ENCODE results near the gene SSC4D.
"Not testable (repeated sequence)": the region's sequence is repeated elsewhere in the genome, so short reads cannot be mapped to it uniquely, and the experiment has no call there.

The SSC4D gene

GRCh38 chr7:76381814-76382213 is 27.7 kb downstream of the SSC4D start:
- DNase-seq = no peak

GRCh38 chr7:76380623-76380966 is 28.9 kb downstream of the SSC4D start:
- no peak for DNase-seq

DNA sequence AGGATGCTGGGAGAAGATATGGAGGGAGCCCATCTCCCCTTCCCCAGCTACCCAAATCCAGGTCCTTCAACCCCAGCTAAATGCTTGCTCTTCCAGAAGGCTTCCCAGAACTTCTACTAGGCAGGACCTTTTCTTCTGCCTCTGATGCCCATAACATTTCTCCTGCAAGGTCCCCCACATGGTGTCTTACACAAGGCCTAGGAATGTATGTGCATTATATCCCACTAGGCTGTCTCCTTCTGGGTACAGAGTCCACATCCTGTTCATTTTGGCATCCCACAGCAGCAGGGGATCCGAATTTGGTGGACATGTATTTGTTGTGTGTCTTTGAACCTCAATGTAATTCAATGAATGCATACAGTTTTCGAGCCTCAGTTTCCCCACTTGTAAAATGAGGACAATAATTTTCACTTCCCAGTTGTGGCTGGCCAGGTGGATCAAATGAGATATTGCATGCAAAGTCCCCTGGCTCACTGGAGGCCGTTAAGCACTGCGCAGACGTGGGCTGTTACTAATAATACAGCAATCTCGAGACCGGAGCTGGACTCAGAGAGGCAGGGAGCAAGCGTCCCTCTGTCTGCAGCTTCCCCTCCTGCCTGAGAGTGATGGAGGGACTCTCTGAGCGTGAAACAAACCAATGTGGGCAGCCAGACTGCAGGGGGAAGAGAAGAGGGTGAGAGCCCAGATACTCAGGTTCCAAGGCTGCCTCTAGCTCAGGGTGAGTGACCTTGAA is 32.1 kb downstream of the SSC4D start:
- DNase-seq = no peak

DNA sequence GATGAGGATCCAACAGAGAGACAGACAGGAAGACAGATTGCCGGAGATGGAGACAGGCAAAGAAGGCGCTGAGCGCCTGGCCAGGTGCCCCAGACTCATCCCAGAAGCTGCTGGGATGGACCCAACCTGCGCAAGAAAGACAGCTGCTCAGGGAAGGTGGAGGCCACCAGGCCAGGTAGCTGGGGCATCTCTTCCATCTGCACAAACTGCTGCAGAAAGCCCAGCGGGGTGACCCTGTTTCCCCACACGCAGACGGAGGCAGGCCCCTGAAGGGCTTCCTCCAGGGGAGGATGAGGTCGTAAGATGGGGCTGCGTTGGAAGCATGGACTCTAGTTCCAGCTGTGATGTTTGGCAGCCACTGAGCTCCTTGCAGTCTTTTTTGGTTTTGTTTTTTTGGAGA is 34.2 kb downstream of the SSC4D start:
- DNase-seq = no peak

DNA sequence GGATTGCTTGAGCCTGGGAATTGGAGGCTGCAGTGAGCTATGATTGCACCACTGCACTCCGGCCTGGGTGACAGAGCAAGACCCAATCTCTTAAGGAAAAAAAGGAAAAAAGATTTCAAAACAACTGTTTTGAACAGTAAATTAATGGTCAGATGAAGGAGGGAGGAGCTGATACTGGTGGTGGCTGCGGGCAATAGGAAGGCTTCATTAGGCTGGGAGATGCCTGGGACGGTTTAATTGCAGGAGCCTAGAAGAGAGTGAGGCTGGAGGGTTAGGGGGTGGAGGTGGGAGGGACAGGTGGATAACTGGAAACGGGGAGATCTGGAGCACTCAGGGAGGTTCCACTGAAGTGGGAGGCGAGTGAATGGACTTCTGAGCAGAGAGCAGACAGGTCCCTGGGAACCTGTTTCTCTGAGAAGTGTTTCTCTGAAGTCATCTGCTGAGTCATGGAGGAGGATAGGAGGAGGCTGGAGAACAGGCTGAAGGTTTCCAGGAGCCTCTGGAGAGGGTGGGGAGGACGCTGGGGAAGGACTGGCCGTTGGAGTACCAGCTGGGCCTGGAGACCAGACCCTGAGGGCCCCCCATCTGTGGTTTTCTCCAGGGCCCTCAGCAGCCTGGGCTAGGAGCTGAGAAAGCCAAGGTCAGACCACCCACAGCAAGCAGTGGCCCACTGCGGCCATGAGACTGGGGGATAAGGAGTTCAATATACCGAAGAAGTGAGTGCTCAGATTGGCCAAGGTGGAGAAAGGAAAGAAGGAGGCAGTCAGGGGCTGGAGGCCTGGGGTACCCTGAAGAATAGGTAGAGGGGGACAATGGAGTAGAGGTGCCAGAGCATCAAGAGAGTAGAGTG is 36.3 kb downstream of the SSC4D start:
- DNase-seq = no peak

DNA sequence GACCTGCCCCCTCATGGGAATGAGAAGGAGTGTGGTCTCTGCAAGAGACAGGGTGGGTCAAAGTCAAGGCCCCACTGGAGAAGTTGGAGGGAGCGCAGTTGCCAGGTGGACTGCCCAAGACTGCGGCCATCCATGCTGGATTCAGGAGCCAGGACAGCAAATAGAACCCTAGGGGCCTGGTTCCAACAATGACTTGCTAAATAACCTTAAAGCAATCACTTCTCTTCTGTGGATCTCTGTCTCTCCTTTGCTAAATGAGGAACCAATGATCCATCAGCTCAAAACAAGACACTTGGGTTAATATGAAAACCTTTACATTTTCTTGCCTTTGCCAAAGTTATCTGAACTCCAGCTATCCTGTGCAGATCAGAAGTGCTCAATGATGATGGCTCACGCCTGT is 38.1 kb downstream of the SSC4D start:
- no peak for DNase-seq

GRCh38 chr7:76369018-76369417 is 40.5 kb downstream of the SSC4D start:
- DNase-seq = no peak

DNA sequence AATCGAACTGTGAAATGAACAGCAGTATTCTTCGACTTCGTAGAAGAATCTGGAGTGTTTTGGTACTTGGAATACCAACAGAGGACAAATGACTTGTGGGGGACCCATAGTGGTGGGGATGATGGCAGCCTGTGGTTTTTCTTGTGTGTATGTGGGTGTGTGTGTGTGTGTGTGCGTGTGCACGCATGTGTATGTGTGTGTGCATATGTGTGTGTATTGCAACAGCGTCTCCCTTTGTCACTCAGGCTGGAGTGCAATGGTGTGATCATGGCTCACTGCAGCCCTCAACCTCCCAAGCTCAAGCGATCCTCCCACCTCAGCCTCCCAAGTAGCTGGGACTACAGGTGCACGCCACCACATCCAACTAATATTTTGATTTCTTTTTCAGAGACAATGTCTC is 41.3 kb downstream of the SSC4D start:
- DNase-seq = no peak

DNA sequence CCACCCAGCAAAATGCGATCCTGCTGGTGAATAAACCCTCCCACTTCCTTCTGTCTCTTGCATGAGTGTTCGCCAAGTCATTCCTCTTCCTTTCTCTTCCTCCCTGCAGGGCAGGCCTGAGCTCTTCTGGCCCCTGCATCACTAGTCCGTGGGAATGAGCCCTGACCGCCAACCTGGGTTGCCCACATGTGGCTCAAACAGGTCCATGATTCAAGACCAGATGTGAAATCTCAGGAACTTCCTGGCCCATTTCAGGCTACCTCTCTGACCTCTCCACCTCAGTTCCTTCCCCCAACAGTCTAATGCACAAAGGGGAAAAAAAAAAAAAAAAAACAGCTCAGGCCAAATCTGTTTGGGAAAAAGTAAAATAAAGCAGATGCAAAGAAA is 45.3 kb downstream of the SSC4D start:
- DNase-seq = no peak

DNA sequence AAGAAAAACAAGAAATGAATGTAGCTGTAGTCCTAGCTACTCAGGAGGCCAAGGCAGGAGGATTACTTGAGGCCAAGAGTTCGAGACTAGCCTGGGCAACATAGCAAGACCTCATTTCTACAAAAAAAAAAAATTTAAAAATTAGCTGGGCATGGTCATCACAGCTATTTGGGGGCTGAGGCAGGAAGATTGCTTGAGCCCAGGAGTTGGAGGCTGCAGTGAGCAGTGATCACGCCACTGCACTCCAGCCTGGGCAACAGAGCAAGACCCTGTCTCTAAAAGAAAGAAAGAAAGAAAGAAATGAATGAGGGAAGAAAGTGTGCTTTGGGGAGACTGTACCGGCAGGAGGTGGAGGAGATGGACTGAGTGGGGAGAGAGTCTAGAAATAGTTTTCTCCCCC is 45.7 kb downstream of the SSC4D start:
- DNase-seq = not testable (repeated sequence)

DNA sequence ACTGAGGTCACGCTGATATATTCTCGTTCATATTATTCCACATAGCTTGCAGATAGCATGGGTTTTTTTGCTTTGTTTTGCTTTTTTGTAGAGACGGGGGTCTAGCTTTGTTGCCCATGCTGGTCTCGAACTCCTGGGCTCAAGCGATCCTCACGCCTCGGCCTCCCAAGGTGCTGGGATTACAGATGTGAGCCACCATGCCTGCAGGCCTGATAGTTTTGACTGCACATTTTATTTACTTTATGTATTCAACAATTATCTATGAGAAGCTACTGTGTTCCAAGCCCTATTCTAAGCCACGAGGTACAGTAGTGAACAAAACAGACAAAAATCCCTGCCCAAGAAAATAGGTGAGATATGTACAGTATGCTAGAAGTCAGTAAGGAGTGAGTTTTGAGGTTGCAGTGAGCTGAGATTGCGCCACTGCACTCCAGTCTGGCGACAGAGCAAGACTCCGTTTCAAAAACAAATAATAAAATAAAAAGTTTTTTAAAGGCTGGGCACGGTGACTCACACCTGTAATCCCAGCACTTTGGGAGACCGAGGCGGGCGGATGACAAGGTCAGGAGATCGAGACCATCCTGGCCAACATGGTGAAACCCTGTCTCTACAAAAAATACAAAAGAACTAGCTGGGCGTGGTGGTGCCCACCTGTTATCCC is 49.4 kb downstream of the SSC4D start:
- DNase-seq = no peak

- DNase-seq = peak; percentile 97
Observed at GRCh38 chr7:76359111-76359977, 50.2 kb downstream of the SSC4D start.

DNA sequence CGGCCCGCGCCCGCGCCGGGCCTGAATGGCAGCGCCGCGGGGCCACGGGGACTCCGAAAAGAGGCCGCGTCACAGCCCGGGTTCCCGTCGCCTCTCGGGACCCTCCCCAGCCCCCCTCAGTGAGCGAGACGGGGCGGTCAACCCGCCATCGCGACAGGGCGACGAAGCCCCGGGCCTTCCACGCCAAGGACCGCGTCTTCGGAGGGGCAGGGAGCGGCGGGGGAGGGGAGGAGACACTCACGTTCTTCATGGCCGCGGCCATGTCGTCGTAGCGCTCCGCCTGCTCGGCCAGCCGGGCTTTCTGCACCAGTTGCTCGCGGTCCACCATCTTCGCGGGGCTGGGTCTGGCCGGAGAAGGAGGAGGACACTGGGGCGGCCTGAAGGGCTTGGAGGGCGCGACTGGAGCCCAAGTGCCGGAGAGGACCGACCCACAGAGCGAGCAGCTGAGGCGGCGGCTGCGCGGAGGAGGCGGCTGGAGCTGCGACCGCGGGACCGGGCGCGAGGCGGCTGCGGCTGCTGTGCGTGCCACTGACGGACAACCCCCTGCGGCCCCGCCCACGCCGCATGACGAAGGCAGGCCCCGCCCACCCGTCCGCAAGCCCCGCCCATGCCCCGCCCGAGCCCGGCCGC is 50.9 kb downstream of the SSC4D start, which contains the start of gene YWHAG:
YWHAG (minus strand) TSS at position 511 of the 630 bp plus-strand sequence; CDS start at position 328, 183 bp downstream.
- DNase-seq = peak; percentile 97

DNA sequence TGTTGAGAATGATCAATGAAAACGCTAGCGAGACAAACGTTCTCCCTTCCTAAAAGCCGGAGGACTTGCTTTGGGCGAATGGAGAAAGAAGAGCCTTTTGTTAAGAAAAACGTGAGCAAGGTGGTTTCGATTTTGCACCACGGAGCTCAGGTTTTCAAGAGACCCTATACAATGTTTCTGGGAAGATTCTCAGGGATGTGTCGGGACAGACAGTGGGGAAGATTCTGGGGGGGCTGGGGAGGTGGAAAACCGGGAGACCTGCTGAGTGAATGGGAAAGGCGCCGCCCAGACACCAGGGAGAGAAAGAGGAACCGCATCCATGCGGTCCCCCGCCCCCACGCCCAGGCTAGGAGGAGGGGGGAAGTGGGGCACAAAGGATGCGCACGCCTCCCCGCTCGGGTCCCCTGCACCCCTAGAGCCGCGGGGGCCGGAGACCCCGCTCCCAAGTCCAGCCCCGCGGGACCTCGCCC is 51.5 kb downstream of the SSC4D start:
- DNase-seq = no peak

- no peak for DNase-seq
Observed at GRCh38 chr7:76357475-76358010, 52.0 kb downstream of the SSC4D start.

DNA sequence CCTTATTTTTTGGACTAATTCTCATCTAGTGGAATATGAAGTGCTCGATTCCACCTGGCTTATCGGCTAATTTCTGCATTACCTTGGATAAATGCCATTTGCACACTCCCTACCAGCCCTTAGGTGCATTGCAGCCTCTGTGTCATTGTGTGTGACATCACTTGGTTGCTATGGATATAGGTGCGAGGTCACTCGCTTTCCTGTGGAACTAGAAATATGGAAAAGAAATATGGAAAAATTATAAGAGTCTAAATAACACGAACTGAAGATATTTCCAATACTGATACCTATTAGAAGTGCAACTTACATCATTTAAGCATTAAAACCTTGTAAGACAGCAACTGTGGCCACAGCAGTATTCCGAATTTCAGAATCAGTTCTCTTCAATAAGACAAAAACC is 52.7 kb downstream of the SSC4D start:
- peak; percentile 29 for DNase-seq

DNA sequence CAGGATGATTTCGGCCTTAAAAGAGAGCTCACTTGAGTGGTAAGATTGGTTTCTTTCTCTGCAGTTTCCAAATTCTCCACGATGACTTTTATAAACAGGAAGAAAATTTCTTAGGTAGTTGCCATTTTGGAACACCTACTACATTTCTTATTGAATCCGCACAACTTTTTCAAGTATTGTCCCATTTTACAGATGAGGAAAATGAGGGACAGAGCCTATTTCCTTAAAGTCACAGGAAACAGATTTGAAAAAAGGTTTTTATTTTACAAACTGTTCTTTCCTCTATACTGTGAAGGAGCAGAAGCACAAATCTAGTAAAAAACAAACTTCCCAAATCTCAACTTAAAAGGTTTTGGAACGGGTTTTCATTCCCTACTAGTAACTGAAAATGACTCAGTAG is 53.4 kb downstream of the SSC4D start:
- no peak for DNase-seq

- DNase-seq = no peak
Observed at GRCh38 chr7:76354981-76355730, 54.3 kb downstream of the SSC4D start.

DNA sequence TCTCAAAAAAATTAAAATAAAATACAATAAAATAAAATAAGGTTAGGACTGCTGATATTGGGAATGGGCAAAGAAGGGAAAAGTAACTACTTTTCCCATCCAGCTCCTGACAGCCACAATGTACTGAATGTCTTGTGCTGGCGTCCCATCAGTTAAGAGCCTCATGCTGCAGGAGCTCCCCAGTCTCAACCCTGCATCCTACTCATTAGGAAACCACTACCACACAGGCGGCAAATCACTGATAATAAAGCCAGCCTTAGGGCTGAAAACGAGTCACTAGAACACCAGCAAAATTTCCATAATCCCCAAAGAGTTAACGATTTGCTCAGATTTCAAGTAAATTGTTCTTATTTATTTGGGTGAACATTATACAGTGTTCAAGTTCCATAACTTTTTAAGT is 55.0 kb downstream of the SSC4D start:
- DNase-seq = no peak

GRCh38 chr7:76353744-76354143 is 55.8 kb downstream of the SSC4D start:
- DNase-seq = no peak

DNA sequence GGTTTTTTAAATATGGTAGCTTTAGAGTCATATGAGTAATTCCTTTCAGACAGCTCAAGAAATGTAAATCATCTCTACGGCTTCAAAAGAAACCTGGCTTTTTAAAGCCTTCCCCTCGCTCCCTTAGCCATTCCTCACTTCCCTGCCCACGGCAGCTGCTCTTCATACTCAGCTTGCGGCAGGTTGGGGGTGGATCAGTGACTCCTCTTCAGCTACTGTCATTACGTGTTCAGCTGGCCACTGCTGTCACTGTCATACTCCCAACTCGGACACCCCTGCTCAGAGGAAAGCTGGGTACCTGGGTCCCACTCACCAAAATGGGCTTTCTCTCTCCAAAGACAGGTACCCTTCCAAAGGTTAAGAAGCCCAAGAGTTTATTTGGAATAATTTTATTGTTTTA is 57.3 kb downstream of the SSC4D start:
- no peak for DNase-seq

Data from retina (tissue), 1 donor.